Measurements from ENCODE around the gene NEDD9. TPM values are rescaled to one million over a fixed set of nuclear protein-coding genes. Genes with fewer than 3 reads are reported as not detected.

NEDD9 gene
- polyA plus RNA-seq, 3 donors = 18.2 to 35.9 (median 33.0) TPM

- Histone ChIP-seq H4K20me1 (ENCODE audit: insufficient read depth, low read length) (peaks cover 9% of the 10 kb centered on the region), H3K9me3 (replicated peaks in 1 of 2; ENCODE audit: control insufficient read depth in 1 of 2, insufficient read depth in 1 of 2, low read length in 2 of 2) (no peaks in the 10 kb centered on the region), H3K9ac (ENCODE audit: insufficient read depth, low read length, poor library complexity, severe bottlenecking) (no peak overlapping the region), H3K27me3 (ENCODE audit: control insufficient read depth in 2 of 2, insufficient read depth in 2 of 2, low read length in 2 of 2) (no peaks in the 10 kb centered on the region), H3K4me3 (replicated peaks in 1 of 3; ENCODE audit: low read depth in 2 of 3, low read length in 3 of 3) (no peak overlapping the region), H3K79me2 (ENCODE audit: insufficient read depth, low read length) (no peaks in the 10 kb centered on the region), H2AFZ (ENCODE audit: insufficient read depth, low read depth, low read length, poor library complexity, severe bottlenecking) (no peak overlapping the region), H3K4me1 (ENCODE audit: control insufficient read depth in 1 of 2, insufficient read depth in 2 of 2, low read length in 2 of 2) (peaks cover 7 to 8% of the 10 kb centered on the region in 2 donors), H3K27ac (ENCODE audit: low read depth in 1 of 2, low read length in 2 of 2) (no peak overlapping the region), H3K36me3 (replicated peaks in 1 of 2; ENCODE audit: control insufficient read depth in 1 of 2, insufficient read depth in 2 of 2, low read length in 2 of 2) (peaks cover 9 to 16% of the 10 kb centered on the region in 2 donors), H3K4me2 (replicated peaks; ENCODE audit: extremely low read depth, low read length, poor library complexity, severe bottlenecking) (no peak overlapping the region)
- H3K4me3 Mint-ChIP-seq = no peak overlapping the region
- TF ChIP-seq, protein P1, sequence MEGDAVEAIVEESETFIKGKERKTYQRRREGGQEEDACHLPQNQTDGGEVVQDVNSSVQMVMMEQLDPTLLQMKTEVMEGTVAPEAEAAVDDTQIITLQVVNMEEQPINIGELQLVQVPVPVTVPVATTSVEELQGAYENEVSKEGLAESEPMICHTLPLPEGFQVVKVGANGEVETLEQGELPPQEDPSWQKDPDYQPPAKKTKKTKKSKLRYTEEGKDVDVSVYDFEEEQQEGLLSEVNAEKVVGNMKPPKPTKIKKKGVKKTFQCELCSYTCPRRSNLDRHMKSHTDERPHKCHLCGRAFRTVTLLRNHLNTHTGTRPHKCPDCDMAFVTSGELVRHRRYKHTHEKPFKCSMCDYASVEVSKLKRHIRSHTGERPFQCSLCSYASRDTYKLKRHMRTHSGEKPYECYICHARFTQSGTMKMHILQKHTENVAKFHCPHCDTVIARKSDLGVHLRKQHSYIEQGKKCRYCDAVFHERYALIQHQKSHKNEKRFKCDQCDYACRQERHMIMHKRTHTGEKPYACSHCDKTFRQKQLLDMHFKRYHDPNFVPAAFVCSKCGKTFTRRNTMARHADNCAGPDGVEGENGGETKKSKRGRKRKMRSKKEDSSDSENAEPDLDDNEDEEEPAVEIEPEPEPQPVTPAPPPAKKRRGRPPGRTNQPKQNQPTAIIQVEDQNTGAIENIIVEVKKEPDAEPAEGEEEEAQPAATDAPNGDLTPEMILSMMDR (IDR thresholded peaks at IDR 0.05) = no peak
- peaks cover 33 to 35% of the 10 kb centered on the region in 2 donors for H3K36me3 Mint-ChIP-seq
- H3K27me3 Mint-ChIP-seq (ENCODE audit: low read depth in 3 of 3) = peaks cover 0 to 1% (median 0%) of the 10 kb centered on the region in 3 donors
- H3K27ac Mint-ChIP-seq = no peak overlapping the region
- WGBS (ENCODE audit: insufficient coverage) = no CpG with 5 or more reads among the region's 2 CpGs
- peaks cover 11% of the 10 kb centered on the region for H3K4me1 Mint-ChIP-seq
- no peak for DNase-seq
- H3K9me3 Mint-ChIP-seq = no peaks in the 10 kb centered on the region
- intact Hi-C loops (cut with micrococcal nuclease) = no loop called here
Measured at GRCh38 chr6:11258260-11259237, 26.1 kb upstream of the NEDD9 start.

DNA sequence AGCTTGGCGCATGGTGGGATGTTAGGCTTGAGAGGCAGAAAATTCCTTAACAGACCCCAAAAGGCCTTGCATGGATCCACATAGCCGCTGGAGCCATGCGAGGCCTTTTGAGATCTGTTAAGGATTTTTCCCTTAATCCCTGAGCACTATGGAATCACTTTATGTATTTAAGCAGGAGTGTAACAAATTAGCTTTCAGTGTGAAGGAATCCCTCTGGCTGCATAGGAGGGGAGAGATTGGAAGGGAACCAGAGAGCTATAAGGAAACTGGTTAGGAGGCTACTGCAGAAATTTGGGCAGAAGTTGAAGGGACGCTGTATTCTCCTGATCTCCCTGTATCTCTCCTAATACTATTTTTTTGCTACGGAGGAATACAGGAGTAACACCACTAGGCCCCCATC lies 23.1 kb upstream of the NEDD9 start:
- intact Hi-C loops (cut with micrococcal nuclease) = no loop called here
- Mint-ChIP-seq H3K27me3 (ENCODE audit: low read depth in 3 of 3) (peaks cover 0 to 2% (median 1%) of the 10 kb centered on the region in 3 donors), H3K4me1 (peaks cover 11% of the 10 kb centered on the region), H3K27ac (no peak overlapping the region), H3K36me3 (peaks cover 36 to 45% of the 10 kb centered on the region in 2 donors), H3K9me3 (peaks cover 0 to under 1% (median 0%) of the 10 kb centered on the region in 7 donors), H3K4me3 (no peak overlapping the region)
- no peak overlapping the region for H2AFZ ChIP-seq (ENCODE audit: insufficient read depth, low read depth, low read length, poor library complexity, severe bottlenecking)
- no peak overlapping the region for H3K4me2 ChIP-seq (replicated peaks; ENCODE audit: extremely low read depth, low read length, poor library complexity, severe bottlenecking)
- peaks cover 7 to 8% of the 10 kb centered on the region in 2 donors for H3K4me1 ChIP-seq (ENCODE audit: control insufficient read depth in 1 of 2, insufficient read depth in 2 of 2, low read length in 2 of 2)
- no peak overlapping the region for H3K9ac ChIP-seq (ENCODE audit: insufficient read depth, low read length, poor library complexity, severe bottlenecking)
- DNase-seq = no peak
- WGBS (ENCODE audit: insufficient coverage) = 100% methylated on average over 1 of the region's 5 CpGs
- TF ChIP-seq, protein P1 (IDR thresholded peaks at IDR 0.05) = no peak
- H3K9me3 ChIP-seq (replicated peaks in 1 of 2; ENCODE audit: control insufficient read depth in 1 of 2, insufficient read depth in 1 of 2, low read length in 2 of 2) = no peaks in the 10 kb centered on the region
- peaks cover 9% of the 10 kb centered on the region for H4K20me1 ChIP-seq (ENCODE audit: insufficient read depth, low read length)
- H3K27me3 ChIP-seq (ENCODE audit: control insufficient read depth in 2 of 2, insufficient read depth in 2 of 2, low read length in 2 of 2) = no peaks in the 10 kb centered on the region
- no peaks in the 10 kb centered on the region for H3K79me2 ChIP-seq (ENCODE audit: insufficient read depth, low read length)
- H3K4me3 ChIP-seq (replicated peaks in 1 of 3; ENCODE audit: low read depth in 2 of 3, low read length in 3 of 3) = no peak overlapping the region
- H3K36me3 ChIP-seq (replicated peaks in 1 of 2; ENCODE audit: control insufficient read depth in 1 of 2, insufficient read depth in 2 of 2, low read length in 2 of 2) = peaks cover 9 to 31% of the 10 kb centered on the region in 2 donors
- no peak overlapping the region for H3K27ac ChIP-seq (ENCODE audit: low read depth in 1 of 2, low read length in 2 of 2)

Data from CD14-positive monocyte (primary cell).